ENCODE measurements around the gene VPS4A.
A peak's percentile ranks its signal among the peaks of the same experiment; 100 is the strongest.

Gene VPS4A

DNA sequence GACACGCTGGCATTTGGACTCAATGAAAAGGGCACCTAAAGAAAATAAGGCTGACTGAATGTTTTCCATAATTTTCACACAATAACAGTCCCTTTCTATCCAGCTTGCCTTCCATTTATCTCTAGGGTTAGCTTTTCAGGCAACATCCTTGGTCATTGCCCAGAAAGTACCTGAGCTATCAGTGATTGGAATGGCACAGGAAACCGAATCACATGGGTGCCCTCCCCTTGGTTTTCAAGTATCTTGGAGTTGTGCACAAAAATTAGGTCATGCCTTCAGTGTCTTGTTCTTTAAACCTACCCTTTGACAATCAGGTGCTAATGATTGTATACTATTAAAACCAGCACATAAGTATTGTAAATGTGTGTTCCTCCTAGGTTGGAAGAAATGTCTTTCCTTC lies 3.3 kb upstream of the VPS4A start:
- no peaks in the 10 kb centered on the region for H3K9me3 ChIP-seq (ENCODE audit: control insufficient read depth in 1 of 2, low read length in 2 of 2)
- peaks cover 0 to 10% of the 10 kb centered on the region in 2 donors for H3K36me3 ChIP-seq (ENCODE audit: control insufficient read depth in 1 of 2, insufficient read depth in 2 of 2, low read length in 2 of 2)
- no peaks in the 10 kb centered on the region for H3K27me3 ChIP-seq (ENCODE audit: low read depth, low read length)
- H3K4me1 ChIP-seq (ENCODE audit: control insufficient read depth in 1 of 2, insufficient read depth in 2 of 2, low read length in 2 of 2): peaks cover 0 to 9% of the 10 kb centered on the region in 2 donors
- no peak overlapping the region for H3K27ac ChIP-seq (ENCODE audit: low read length)
- H3K4me3 ChIP-seq (ENCODE audit: low read depth in 1 of 2, low read length in 2 of 2): no peak overlapping the region

DNA sequence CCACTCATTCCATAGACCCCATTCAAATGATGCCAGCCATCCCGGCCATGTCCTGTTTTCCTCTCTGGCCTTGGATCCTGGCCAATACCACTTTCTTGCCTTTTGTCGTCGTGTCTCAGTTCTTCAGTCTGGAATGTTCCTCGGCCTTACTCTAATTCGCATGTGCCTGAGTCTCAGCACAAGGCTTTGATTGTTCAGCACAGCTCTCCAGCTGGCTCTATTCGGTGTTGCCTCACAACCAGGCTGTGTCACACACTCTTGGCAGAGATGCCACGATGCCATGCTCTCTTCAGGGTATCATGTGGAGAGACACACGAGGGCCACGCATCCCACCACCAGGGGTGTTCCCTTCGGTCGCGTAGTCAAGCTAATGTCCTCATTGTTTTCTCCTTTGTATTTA lies 1.8 kb upstream of the VPS4A start:
- H3K4me3 ChIP-seq (ENCODE audit: low read depth in 1 of 2, low read length in 2 of 2): no peak overlapping the region
- no peak overlapping the region for H3K27ac ChIP-seq (ENCODE audit: low read length)
- no peaks in the 10 kb centered on the region for H3K36me3 ChIP-seq (ENCODE audit: control insufficient read depth in 1 of 2, insufficient read depth in 2 of 2, low read length in 2 of 2)
- peaks cover 0 to 9% of the 10 kb centered on the region in 2 donors for H3K4me1 ChIP-seq (ENCODE audit: control insufficient read depth in 1 of 2, insufficient read depth in 2 of 2, low read length in 2 of 2)
- H3K27me3 ChIP-seq (ENCODE audit: low read depth, low read length): no peaks in the 10 kb centered on the region
- H3K9me3 ChIP-seq (ENCODE audit: control insufficient read depth in 1 of 2, low read length in 2 of 2): no peaks in the 10 kb centered on the region

DNA sequence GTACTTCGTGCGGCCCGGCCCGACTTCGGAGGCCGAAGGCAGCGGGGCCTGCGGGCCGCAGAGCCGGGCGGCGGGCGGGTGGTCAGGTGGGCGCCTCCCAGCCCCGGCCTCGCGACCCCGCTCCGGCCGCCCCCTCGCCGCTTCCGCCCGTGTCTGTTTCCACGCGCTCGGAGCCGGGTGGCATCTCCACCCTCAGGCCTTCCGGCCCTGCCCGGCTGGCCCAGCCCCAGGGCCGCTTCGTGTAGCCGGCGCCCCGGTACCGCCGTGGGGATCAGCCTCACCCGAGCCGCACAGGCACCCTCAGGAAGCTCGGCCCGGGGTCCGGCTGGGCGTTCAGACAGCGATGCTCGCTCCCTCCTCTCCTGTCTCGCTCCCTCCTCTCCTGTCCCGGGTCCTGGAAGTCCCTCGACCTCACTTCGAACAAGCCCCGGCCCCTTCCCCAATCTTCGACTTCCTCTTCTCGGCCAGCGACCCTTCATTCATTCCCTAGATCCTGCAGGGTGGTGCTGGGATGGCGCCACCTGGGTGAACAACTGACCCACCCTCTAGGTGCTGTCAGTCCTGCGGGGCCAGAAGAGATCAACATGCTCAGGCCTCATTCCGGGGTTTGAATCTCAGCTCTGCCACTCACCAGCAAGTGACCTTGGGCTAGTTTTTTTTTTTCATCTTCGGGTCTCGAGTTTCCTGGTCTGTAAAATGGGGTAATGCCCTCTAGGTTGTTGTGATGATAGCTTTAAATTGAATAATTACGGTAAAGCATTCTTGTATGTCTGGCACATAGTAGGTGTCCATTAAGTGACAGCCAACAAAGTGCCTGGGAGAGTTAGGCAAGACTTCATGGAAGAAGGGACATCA lies 610 bp downstream of the VPS4A start:
- H3K4me1 ChIP-seq (ENCODE audit: control insufficient read depth in 1 of 2, insufficient read depth in 2 of 2, low read length in 2 of 2): peaks cover 0 to 9% of the 10 kb centered on the region in 2 donors
- H3K4me3 ChIP-seq (ENCODE audit: low read depth in 1 of 2, low read length in 2 of 2): peak overlapping the region; percentile 86 to 90
- H3K9me3 ChIP-seq (ENCODE audit: control insufficient read depth in 1 of 2, low read length in 2 of 2): no peaks in the 10 kb centered on the region
- H3K27ac ChIP-seq (ENCODE audit: low read length): peak overlapping the region; percentile 51
- peaks cover 14 to 15% of the 10 kb centered on the region in 2 donors for H3K36me3 ChIP-seq (ENCODE audit: control insufficient read depth in 1 of 2, insufficient read depth in 2 of 2, low read length in 2 of 2)
- no peaks in the 10 kb centered on the region for H3K27me3 ChIP-seq (ENCODE audit: low read depth, low read length)

- no peak overlapping the region for H3K27ac ChIP-seq (ENCODE audit: low read length)
- peaks cover 21 to 27% of the 10 kb centered on the region in 2 donors for H3K36me3 ChIP-seq (ENCODE audit: control insufficient read depth in 1 of 2, insufficient read depth in 2 of 2, low read length in 2 of 2)
- H3K4me1 ChIP-seq (ENCODE audit: control insufficient read depth in 1 of 2, insufficient read depth in 2 of 2, low read length in 2 of 2): peaks cover 0 to 9% of the 10 kb centered on the region in 2 donors
These were observed 2.3 kb downstream of the VPS4A start for GRCh38 chr16:69313469-69313868.

DNA sequence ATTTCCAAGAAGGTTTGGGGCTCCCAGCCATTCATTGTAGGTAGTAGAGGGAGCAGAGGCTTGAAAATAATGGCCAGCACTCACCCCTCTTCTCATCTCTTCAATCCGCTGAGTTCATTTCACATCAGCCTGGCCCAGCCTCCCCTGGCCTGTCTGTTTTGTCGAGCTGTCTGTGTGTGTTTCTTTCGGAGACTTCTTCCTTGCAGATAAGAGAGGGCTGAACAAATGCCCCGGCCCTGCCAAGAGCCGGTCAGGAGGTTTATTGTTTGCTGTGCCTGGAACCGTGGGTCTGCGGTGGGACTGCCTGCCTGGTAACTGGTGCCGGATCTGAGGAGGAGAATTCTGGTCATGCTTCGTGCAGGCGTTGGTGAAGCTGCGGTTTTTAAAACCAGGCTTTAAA lies 3.4 kb downstream of the VPS4A start:
- Histone ChIP-seq H3K4me1 (ENCODE audit: control insufficient read depth in 1 of 2, insufficient read depth in 2 of 2, low read length in 2 of 2) (peaks cover 0 to 9% of the 10 kb centered on the region in 2 donors), H3K27me3 (ENCODE audit: low read depth, low read length) (no peaks in the 10 kb centered on the region), H3K27ac (ENCODE audit: low read length) (no peak overlapping the region), H3K36me3 (ENCODE audit: control insufficient read depth in 1 of 2, insufficient read depth in 2 of 2, low read length in 2 of 2) (peaks cover 31 to 38% of the 10 kb centered on the region in 2 donors), H3K9me3 (ENCODE audit: control insufficient read depth in 1 of 2, low read length in 2 of 2) (no peaks in the 10 kb centered on the region), H3K4me3 (ENCODE audit: low read depth in 1 of 2, low read length in 2 of 2) (no peak overlapping the region)

More at GRCh38 chr16:69313469-69313868, 2.3 kb downstream of the VPS4A start:
- no peak overlapping the region for H3K4me3 ChIP-seq (ENCODE audit: low read depth in 1 of 2, low read length in 2 of 2)
- no peaks in the 10 kb centered on the region for H3K9me3 ChIP-seq (ENCODE audit: control insufficient read depth in 1 of 2, low read length in 2 of 2)
- H3K27me3 ChIP-seq (ENCODE audit: low read depth, low read length): no peaks in the 10 kb centered on the region

- H3K9me3 ChIP-seq (ENCODE audit: control insufficient read depth in 1 of 2, low read length in 2 of 2): no peaks in the 10 kb centered on the region
- H3K4me1 ChIP-seq (ENCODE audit: control insufficient read depth in 1 of 2, insufficient read depth in 2 of 2, low read length in 2 of 2): peaks cover 0 to 9% of the 10 kb centered on the region in 2 donors
- no peak overlapping the region for H3K4me3 ChIP-seq (ENCODE audit: low read depth in 1 of 2, low read length in 2 of 2)
- H3K27me3 ChIP-seq (ENCODE audit: low read depth, low read length): no peaks in the 10 kb centered on the region
- H3K36me3 ChIP-seq (ENCODE audit: control insufficient read depth in 1 of 2, insufficient read depth in 2 of 2, low read length in 2 of 2): peaks cover 42 to 50% of the 10 kb centered on the region in 2 donors
- H3K27ac ChIP-seq (ENCODE audit: low read length): no peak overlapping the region
These were observed 4.5 kb downstream of the VPS4A start for GRCh38 chr16:69315486-69316311.

- Histone ChIP-seq H3K4me3 (ENCODE audit: low read depth in 1 of 2, low read length in 2 of 2) (no peak overlapping the region), H3K27ac (ENCODE audit: low read length) (no peak overlapping the region), H3K27me3 (ENCODE audit: low read depth, low read length) (no peaks in the 10 kb centered on the region), H3K4me1 (ENCODE audit: control insufficient read depth in 1 of 2, insufficient read depth in 2 of 2, low read length in 2 of 2) (peaks cover 0 to 9% of the 10 kb centered on the region in 2 donors), H3K9me3 (ENCODE audit: control insufficient read depth in 1 of 2, low read length in 2 of 2) (no peaks in the 10 kb centered on the region), H3K36me3 (ENCODE audit: control insufficient read depth in 1 of 2, insufficient read depth in 2 of 2, low read length in 2 of 2) (peaks cover 50 to 59% of the 10 kb centered on the region in 2 donors)
These were observed 5.5 kb downstream of the VPS4A start for GRCh38 chr16:69316595-69317034.

DNA sequence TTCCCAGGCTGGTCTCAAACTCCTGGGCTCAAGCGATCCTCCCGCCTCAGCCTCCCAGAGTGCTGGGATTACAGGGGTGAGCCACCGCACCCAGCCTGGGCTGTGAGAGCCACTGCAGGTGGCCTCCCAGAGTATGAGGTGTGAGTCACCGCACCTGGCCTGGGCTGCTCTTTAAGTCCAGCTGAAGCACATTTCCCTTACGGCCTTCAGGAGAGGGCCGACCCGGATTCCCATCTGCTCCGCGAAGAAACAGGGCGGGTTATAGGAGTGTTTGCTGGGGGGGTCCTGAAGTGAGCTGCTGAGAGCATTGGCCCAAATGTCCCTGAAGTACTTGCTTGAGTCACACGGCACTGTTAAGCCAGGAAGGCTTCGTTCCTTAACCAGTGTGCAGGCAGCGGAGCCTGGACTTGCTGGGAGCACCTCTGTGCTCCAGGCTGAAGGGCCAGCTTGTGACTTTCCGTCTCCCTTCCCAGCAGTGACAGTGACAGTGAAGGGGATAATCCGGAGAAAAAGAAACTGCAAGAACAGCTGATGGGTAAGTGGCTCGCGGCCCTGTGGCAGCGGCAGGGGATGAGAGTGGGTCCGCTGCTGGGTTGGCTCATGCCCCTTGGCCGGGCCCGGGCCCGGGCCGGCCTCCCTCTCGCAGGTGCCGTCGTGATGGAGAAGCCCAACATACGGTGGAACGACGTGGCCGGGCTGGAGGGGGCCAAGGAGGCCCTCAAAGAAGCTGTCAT lies 7.2 kb downstream of the VPS4A start:
- no peak overlapping the region for H3K27ac ChIP-seq (ENCODE audit: low read length)
- H3K9me3 ChIP-seq (ENCODE audit: control insufficient read depth in 1 of 2, low read length in 2 of 2): no peaks in the 10 kb centered on the region
- H3K36me3 ChIP-seq (ENCODE audit: control insufficient read depth in 1 of 2, insufficient read depth in 2 of 2, low read length in 2 of 2): peaks cover 65 to 76% of the 10 kb centered on the region in 2 donors
- no peak overlapping the region for H3K4me3 ChIP-seq (ENCODE audit: low read depth in 1 of 2, low read length in 2 of 2)
- H3K4me1 ChIP-seq (ENCODE audit: control insufficient read depth in 1 of 2, insufficient read depth in 2 of 2, low read length in 2 of 2): no peaks in the 10 kb centered on the region
- H3K27me3 ChIP-seq (ENCODE audit: low read depth, low read length): no peaks in the 10 kb centered on the region

- H3K27ac ChIP-seq (ENCODE audit: low read length): no peak overlapping the region
- no peak overlapping the region for H3K4me3 ChIP-seq (ENCODE audit: low read depth in 1 of 2, low read length in 2 of 2)
- peaks cover 67 to 82% of the 10 kb centered on the region in 2 donors for H3K36me3 ChIP-seq (ENCODE audit: control insufficient read depth in 1 of 2, insufficient read depth in 2 of 2, low read length in 2 of 2)
- H3K27me3 ChIP-seq (ENCODE audit: low read depth, low read length): no peaks in the 10 kb centered on the region
- no peaks in the 10 kb centered on the region for H3K9me3 ChIP-seq (ENCODE audit: control insufficient read depth in 1 of 2, low read length in 2 of 2)
- peaks cover 0 to 2% of the 10 kb centered on the region in 2 donors for H3K4me1 ChIP-seq (ENCODE audit: control insufficient read depth in 1 of 2, insufficient read depth in 2 of 2, low read length in 2 of 2)
These were observed 7.8 kb downstream of the VPS4A start for GRCh38 chr16:69318911-69319289.

DNA sequence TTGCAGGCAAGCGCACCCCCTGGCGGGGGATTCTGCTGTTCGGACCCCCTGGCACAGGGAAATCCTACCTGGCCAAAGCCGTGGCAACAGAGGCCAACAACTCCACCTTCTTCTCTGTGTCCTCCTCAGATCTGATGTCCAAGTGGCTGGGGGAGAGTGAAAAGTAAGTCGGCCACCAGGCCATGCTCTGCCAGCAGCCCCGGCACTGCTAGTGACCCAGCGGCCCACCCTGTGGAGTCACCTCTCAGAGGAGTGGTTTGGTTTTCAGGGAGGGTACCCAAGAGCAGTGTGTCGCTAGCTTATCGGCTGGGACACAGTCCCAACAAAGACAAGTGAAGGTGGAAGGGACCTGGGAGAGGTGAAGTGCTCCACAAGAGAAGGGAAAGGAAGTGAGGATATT lies 8.2 kb downstream of the VPS4A start:
- peaks cover 67 to 86% of the 10 kb centered on the region in 2 donors for H3K36me3 ChIP-seq (ENCODE audit: control insufficient read depth in 1 of 2, insufficient read depth in 2 of 2, low read length in 2 of 2)
- H3K27ac ChIP-seq (ENCODE audit: low read length): no peak overlapping the region
- peaks cover 0 to 7% of the 10 kb centered on the region in 2 donors for H3K4me1 ChIP-seq (ENCODE audit: control insufficient read depth in 1 of 2, insufficient read depth in 2 of 2, low read length in 2 of 2)

More for the DNA sequence above, 8.2 kb downstream of the VPS4A start:
- no peak overlapping the region for H3K4me3 ChIP-seq (ENCODE audit: low read depth in 1 of 2, low read length in 2 of 2)
- no peaks in the 10 kb centered on the region for H3K27me3 ChIP-seq (ENCODE audit: low read depth, low read length)
- no peaks in the 10 kb centered on the region for H3K9me3 ChIP-seq (ENCODE audit: control insufficient read depth in 1 of 2, low read length in 2 of 2)
